NB4 (cell line): ENCODE data around the gene FARP1.

Source experiments
- MYC ChIP-seq: IDR thresholded peaks from 2 replicates; pipeline ENCODE4 v1.6.1; 2011; ENCODE audit warnings: low read depth, low read length
- POLR2A ChIP-seq: IDR thresholded peaks from 2 replicates; pipeline ENCODE4 v1.6.1; 2011; ENCODE audit warnings: mild to moderate bottlenecking; ENCODE audit not compliant: insufficient read length; ENCODE audit errors: extremely low read depth
- TF ChIP-seq, protein P1 (sequence below): IDR thresholded peaks from one replicate; pipeline ENCODE4 v1.5.1; 2012; ENCODE audit warnings: low read depth, low read length
- TF ChIP-seq, protein P2 (sequence below): IDR thresholded peaks from 2 replicates; pipeline ENCODE4 v1.6.1; 2011; ENCODE audit warnings: low read depth, low read length

DNA sequence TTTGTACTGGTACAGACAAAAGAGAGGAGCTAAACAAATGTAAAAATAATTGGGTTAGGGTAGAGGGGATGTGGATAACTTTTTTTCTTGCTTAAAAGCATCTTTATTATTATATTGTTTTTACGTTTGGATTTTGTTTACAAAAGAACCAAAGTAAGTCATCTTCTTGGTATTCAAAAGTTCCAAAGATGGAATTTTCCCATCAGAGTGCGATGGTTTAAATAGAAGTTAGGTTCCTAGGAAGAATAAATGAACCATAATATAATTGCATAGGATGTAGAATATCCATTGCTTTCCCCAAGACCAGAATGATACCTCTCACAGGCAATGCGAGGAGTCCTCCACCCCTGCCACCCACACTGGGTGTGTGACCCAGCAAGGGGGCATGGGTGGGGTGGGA lies 133.6 kb downstream of the FARP1 start:
- TF ChIP-seq POLR2A (no peak), MYC (no peak)
- TF ChIP-seq, protein P1, sequence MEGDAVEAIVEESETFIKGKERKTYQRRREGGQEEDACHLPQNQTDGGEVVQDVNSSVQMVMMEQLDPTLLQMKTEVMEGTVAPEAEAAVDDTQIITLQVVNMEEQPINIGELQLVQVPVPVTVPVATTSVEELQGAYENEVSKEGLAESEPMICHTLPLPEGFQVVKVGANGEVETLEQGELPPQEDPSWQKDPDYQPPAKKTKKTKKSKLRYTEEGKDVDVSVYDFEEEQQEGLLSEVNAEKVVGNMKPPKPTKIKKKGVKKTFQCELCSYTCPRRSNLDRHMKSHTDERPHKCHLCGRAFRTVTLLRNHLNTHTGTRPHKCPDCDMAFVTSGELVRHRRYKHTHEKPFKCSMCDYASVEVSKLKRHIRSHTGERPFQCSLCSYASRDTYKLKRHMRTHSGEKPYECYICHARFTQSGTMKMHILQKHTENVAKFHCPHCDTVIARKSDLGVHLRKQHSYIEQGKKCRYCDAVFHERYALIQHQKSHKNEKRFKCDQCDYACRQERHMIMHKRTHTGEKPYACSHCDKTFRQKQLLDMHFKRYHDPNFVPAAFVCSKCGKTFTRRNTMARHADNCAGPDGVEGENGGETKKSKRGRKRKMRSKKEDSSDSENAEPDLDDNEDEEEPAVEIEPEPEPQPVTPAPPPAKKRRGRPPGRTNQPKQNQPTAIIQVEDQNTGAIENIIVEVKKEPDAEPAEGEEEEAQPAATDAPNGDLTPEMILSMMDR: no peak
- TF ChIP-seq, protein P2, sequence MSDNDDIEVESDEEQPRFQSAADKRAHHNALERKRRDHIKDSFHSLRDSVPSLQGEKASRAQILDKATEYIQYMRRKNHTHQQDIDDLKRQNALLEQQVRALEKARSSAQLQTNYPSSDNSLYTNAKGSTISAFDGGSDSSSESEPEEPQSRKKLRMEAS: no peak
